Ishikawa (cell line): ENCODE data around the gene ACKR3.

Experiments
- CEBPB ChIP-seq: IDR thresholded peaks from 2 replicates; pipeline ENCODE4 v1.6.1; 2012
- EGR1 ChIP-seq: IDR thresholded peaks from 2 replicates; pipeline ENCODE4 v1.6.1; 2012
- EP300 ChIP-seq: IDR thresholded peaks from 2 replicates; pipeline ENCODE4 v1.6.1; 2012; ENCODE audit warnings: borderline replicate concordance
- FOXM1 ChIP-seq: IDR thresholded peaks from 2 replicates; pipeline ENCODE4 v1.6.1; 2012; ENCODE audit warnings: low read depth, borderline replicate concordance
- MAX ChIP-seq: IDR thresholded peaks from 2 replicates; pipeline ENCODE4 v1.6.1; 2012
- RAD21 ChIP-seq: IDR thresholded peaks from 2 replicates; pipeline ENCODE4 v1.6.1; 2012; ENCODE audit warnings: low read depth
- TAF1 ChIP-seq: IDR thresholded peaks from 2 replicates; pipeline ENCODE4 v1.6.1; 2012; ENCODE audit warnings: low read depth, mild to moderate bottlenecking
- TCF12 ChIP-seq: IDR thresholded peaks from 2 replicates; pipeline ENCODE4 v1.6.1; 2012; ENCODE audit warnings: low read depth
- TEAD4 ChIP-seq: IDR thresholded peaks from 2 replicates; pipeline ENCODE4 v1.6.1; 2012
- USF1 ChIP-seq: IDR thresholded peaks from 2 replicates; pipeline ENCODE4 v1.6.1; 2012
- YY1 ChIP-seq: IDR thresholded peaks from 2 replicates; pipeline ENCODE4 v1.6.1; 2012; ENCODE audit warnings: low read depth
- ZBTB7A ChIP-seq: IDR thresholded peaks from 2 replicates; pipeline ENCODE4 v1.6.1; 2012; ENCODE audit warnings: low read depth
- TF ChIP-seq, protein P1 (sequence below): IDR thresholded peaks from 2 replicates; pipeline ENCODE4 v1.6.1; 2012; ENCODE audit warnings: low read depth, mild to moderate bottlenecking

- TF ChIP-seq FOXM1 = no peak
- TF ChIP-seq TAF1 = no peak
- TF ChIP-seq YY1 = no peak
- no peak for TF ChIP-seq USF1
- no peak for TF ChIP-seq TCF12
- TF ChIP-seq ZBTB7A = no peak
- no peak for TF ChIP-seq TEAD4
- no peak for TF ChIP-seq MAX
- no peak for TF ChIP-seq RAD21
- no peak for TF ChIP-seq EGR1
- TF ChIP-seq, protein P1, sequence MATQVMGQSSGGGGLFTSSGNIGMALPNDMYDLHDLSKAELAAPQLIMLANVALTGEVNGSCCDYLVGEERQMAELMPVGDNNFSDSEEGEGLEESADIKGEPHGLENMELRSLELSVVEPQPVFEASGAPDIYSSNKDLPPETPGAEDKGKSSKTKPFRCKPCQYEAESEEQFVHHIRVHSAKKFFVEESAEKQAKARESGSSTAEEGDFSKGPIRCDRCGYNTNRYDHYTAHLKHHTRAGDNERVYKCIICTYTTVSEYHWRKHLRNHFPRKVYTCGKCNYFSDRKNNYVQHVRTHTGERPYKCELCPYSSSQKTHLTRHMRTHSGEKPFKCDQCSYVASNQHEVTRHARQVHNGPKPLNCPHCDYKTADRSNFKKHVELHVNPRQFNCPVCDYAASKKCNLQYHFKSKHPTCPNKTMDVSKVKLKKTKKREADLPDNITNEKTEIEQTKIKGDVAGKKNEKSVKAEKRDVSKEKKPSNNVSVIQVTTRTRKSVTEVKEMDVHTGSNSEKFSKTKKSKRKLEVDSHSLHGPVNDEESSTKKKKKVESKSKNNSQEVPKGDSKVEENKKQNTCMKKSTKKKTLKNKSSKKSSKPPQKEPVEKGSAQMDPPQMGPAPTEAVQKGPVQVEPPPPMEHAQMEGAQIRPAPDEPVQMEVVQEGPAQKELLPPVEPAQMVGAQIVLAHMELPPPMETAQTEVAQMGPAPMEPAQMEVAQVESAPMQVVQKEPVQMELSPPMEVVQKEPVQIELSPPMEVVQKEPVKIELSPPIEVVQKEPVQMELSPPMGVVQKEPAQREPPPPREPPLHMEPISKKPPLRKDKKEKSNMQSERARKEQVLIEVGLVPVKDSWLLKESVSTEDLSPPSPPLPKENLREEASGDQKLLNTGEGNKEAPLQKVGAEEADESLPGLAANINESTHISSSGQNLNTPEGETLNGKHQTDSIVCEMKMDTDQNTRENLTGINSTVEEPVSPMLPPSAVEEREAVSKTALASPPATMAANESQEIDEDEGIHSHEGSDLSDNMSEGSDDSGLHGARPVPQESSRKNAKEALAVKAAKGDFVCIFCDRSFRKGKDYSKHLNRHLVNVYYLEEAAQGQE = no peak
- TF ChIP-seq EP300 = no peak
- no peak for TF ChIP-seq CEBPB
These were observed 58.8 kb downstream of the ACKR3 start for GRCh38 chr2:236628256-236628901.
